ENCODE measurements around the gene SACS.
A peak's percentile ranks its signal among the peaks of the same experiment; 100 is the strongest.

The SACS gene

GRCh38 chr13:23433171-23434153, at the start of gene SACS:
TSS of gene SACS (minus strand) at chr13:23433702. CDS start at chr13:23411239, 22,463 bp downstream.
- DNase-seq (ENCODE audit: low spot score): peak; percentile 72

- DNase-seq (ENCODE audit: low spot score): no peak
Measured at GRCh38 chr13:23480324-23480723, 46.8 kb upstream of the SACS start.

- no peak for DNase-seq (ENCODE audit: low spot score)
Measured at GRCh38 chr13:23477101-23477500, 43.6 kb upstream of the SACS start.

GRCh38 chr13:23473221-23473620, 39.7 kb upstream of the SACS start:
- no peak for DNase-seq (ENCODE audit: low spot score)

- DNase-seq (ENCODE audit: low spot score): no peak
Measured at GRCh38 chr13:23472189-23472588, 38.7 kb upstream of the SACS start.

GRCh38 chr13:23470790-23471614, 37.5 kb upstream of the SACS start:
- DNase-seq (ENCODE audit: low spot score): peak; percentile 28

GRCh38 chr13:23469951-23470421, 36.5 kb upstream of the SACS start:
- DNase-seq (ENCODE audit: low spot score): no peak

GRCh38 chr13:23468811-23469210, 35.3 kb upstream of the SACS start:
- DNase-seq (ENCODE audit: low spot score): no peak

- no peak for DNase-seq (ENCODE audit: low spot score)
Measured at GRCh38 chr13:23467932-23468278, 34.4 kb upstream of the SACS start.

GRCh38 chr13:23467048-23467931, 33.8 kb upstream of the SACS start:
- DNase-seq (ENCODE audit: low spot score): no peak

- peak; percentile 90 for DNase-seq (ENCODE audit: low spot score)
Measured at GRCh38 chr13:23466144-23467002, 32.9 kb upstream of the SACS start.

- DNase-seq (ENCODE audit: low spot score): no peak
Measured at GRCh38 chr13:23463661-23464060, 30.2 kb upstream of the SACS start.

GRCh38 chr13:23462815-23463559, 29.5 kb upstream of the SACS start:
- DNase-seq (ENCODE audit: low spot score): no peak

- DNase-seq (ENCODE audit: low spot score): no peak
Measured at GRCh38 chr13:23461544-23461943, 28.0 kb upstream of the SACS start.

- DNase-seq (ENCODE audit: low spot score): no peak
Measured at GRCh38 chr13:23460921-23461320, 27.4 kb upstream of the SACS start.

GRCh38 chr13:23460309-23460708, 26.8 kb upstream of the SACS start:
- DNase-seq (ENCODE audit: low spot score): no peak

- DNase-seq (ENCODE audit: low spot score): no peak
Measured at GRCh38 chr13:23458989-23459388, 25.5 kb upstream of the SACS start.

GRCh38 chr13:23456437-23457210, 23.1 kb upstream of the SACS start:
- DNase-seq (ENCODE audit: low spot score): no peak

Measured in Ammon's horn (tissue), 1 donor.